Ramos (cell line): ENCODE results near the gene SURF6.
"Not testable (repeated sequence)": the region's sequence is repeated elsewhere in the genome, so short reads cannot be mapped to it uniquely, and the experiment has no call there.

Experiments used
- in situ Hi-C: fragments of 300-500 bp; cut with MboI; formaldehyde crosslinking; loops from one replicate; pipeline ENCODE4 v1.14.3; 2022; ENCODE audit warnings: low sequenced_read_pairs; ENCODE audit not compliant: unreplicated experiment

The SURF6 gene

DNA sequence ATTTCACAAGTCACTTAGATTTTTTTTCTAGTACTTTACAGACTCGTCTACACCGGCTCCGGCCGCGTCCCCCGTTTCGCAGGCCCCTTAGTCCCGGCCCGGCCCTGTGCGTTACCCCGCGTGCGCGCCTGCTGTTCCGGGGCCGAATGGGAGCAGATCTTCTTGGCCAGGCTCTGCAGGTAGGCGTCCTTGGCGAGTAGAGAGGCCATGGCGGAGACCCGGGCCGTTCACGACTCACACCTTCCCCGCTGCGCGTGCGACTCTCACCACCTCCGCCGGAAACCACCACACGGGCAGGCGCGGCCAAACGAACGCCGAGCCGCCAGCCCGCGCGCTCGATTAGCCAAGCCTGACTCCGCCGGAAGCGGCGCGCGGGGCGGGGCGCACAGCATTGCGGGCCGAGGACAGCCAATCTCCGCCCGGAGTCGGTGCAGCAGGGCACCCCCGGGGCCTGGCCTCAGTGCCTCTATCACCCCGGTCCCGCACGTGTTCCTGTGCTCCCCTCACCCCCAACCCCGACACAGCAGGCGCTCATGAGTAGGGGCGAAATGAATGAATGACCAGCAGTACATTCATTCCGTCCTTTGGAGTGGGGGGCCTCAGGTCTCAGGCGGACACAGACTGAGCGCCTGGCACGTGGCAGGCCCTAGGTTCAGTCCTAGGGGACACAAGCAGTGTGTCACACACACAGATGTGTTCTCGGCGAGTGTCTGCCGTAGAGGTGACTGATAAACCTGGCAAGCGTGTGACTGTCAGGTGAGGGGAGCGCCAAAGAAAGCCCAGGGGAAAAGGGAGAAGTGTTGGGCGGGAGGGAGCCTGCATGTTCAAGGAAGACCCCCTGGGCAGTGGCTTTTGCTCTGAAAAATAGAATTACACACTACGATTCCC lies at the start of gene SURF6:
Gene SURF6 (minus strand): TSS at position 265 of the 888 bp plus-strand sequence. CDS start 56 bp downstream, at position 209.
- in situ Hi-C loops = no loop called here

DNA sequence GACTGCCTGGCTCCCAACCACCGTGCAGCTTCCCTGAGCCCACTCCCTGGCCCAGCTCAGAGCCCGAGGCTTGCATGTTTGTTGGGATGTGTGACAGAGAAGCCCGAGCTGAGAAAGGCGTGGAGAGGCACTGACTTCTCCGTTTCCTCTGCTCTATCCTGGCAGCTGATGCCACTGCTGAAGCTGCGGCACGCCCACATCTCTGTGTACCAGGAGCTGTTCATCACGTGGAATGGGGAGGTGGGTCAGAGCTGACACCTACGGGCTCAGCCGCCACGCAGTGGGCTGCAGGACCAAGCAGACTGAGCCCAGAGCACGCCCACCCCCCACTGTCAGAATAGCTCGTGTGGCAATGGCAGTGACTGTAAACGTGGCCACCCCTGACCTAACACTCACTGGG lies 49.5 kb upstream of the SURF6 start:
- in situ Hi-C loops = no loop called here

DNA sequence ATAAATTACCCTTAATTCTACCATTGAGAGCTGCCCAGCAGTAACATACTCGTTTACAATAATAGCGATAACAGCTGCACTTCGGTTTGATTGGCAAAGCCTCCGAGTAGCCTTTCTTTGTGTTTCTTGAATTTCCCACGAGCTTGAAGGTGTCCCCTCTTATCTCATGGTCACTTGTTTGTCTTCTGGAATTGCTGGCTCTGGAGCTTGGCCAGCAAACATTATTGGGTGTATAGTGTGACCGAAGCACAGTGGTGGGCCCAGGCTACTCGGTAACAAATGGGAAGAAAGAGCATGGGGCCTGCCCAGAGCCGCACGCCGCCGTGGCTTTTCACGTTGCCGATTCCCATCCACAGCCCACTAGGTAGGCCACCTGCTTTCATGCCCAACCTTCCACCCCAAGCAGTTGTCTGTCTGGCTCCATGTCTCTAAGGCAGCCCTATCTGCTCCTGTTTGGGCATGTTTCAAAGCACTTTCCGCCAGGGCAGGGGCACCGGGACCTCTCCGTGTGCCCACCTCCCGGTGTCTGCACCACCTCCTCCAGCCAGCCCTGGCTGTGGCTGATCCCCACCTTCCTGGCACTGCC lies 48.8 kb upstream of the SURF6 start:
- in situ Hi-C loops = no loop called here

DNA sequence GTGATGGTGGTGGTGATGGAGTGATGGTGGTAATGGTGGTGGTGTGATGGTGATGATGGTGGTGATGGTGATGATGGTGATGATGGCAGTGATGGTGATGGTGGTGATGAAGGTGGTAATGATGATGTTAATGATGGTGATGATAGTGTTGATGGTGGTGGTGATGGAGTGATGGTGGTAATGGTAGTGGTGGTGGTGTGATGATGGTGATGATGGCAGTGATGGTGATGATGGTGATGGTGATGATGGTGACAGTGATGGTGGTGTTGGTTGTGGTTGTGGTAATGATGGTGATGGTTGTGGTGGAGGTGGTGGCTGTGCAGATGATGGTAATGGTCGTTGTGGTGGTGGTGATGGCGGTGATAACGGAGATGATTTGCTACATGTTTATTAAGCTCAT lies 47.5 kb upstream of the SURF6 start:
- in situ Hi-C loops = no loop called here

DNA sequence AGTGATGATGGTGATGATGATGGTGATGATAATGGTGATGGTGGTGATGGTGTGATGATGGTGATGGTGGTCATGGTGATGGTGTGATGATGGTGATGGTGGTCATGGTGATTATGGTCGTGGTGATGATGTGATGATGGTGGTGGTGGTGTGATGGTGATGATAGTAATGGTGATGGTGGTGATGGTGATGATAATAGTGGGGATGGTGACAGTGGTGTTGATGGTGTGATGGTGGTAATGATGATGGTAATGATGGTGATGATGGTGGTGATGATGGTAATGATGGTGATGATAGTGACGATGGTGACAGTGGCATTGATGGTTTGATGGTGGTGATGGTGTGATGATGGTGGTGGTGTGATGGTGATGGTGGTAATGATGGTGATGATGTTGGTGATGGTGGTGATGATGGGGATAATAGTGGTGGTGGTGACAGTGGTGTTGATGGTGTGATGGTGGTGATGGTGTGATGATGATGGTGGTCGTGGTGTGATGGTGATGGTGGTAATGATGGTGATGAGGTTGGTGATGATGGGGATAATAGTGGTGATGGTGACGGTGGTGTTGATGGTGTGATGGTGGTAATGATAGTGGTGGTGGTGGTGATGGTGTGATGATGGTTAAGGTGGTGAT lies 46.6 kb upstream of the SURF6 start:
- in situ Hi-C loops = no loop called here

DNA sequence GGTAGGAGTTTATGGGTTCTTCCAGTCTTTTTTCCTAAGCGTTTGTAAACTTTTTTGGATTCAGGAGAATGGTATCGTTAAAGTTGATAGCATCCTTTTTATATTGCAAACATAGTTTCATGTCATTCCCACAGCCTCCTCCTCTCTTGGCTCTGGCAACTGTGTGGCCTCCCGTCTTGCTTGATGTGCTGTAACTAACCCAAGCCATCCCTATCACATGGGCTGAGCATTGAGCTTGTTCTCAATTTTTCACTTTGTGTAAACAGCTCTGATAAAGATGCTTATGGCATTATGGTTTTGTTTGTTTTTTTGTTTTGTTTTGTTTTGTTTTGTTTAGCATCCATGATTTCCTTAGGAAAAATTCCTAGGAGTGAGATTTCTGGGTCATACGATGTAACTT lies 44.7 kb upstream of the SURF6 start:
- in situ Hi-C loops = no loop called here

DNA sequence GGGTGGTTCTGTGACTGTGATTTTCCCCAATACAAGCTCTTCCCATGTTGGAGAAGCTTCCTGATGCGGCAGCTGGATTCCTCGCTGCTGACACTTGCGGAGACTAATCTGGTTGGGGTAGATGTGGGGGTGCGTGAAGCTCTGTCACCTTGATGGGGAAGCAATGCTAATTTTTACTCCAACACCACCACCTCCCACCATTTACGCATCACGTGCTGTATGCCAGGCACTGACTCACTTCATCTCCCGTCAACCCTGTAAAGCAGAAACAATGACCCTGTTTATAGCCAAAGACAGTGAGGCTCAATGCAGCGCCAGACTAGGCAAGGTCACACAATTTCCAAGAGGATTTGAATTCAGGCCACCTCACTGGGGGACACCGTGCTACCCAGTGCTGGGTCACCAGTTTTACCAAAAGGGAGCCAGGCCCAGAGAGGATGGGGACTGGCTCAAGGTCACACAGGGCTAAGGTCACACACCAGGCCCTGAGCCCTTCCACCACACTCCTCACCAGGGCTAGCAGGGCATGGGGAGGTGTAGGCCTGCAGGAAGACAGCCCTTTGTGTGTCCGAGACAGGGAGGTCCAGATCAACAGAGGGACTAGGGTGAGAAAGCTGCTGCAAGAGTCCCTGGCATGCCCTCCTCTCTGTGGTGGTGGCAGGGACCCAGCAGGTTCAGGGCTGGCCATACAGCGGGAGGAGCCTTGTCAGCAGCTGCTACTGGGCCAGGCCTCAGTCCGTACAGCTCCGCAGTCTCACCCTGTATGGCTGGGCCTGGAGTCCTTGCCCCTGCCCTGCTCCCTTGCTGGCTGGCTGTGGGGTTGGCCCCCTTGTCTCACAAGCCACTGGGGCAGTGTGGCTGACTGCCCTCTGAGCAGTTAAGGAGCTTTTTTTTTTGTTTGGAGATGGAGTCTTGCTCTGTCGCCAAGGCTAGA lies 43.4 kb upstream of the SURF6 start:
- in situ Hi-C loops = no loop called here

DNA sequence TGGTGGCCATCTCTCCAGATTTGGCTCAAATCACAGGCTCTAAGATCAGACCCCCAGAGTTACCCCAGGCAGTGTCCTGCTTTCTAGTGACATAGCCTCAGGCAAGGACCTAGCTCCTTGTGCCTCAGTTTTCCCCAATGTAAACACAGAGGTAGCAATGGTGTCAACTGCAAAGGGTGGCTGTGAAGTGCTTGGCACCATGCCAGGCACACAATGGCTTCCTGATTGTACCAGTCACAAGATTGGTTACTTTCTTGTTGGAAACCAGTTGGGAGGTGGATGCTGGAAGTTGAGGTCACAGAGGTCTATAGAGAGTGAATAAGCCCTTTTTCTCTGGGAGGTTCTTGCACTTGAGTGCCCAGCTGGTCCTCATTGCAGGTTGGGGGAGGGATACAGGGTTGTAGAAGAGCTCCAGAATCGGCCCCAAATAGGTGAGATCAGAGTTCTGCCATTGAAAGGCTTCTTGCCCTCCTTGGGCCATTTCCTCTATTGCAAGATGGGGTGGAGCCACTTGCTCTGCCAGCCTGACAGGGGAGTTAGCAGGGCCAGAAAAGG lies 42.5 kb upstream of the SURF6 start:
- in situ Hi-C loops = no loop called here

DNA sequence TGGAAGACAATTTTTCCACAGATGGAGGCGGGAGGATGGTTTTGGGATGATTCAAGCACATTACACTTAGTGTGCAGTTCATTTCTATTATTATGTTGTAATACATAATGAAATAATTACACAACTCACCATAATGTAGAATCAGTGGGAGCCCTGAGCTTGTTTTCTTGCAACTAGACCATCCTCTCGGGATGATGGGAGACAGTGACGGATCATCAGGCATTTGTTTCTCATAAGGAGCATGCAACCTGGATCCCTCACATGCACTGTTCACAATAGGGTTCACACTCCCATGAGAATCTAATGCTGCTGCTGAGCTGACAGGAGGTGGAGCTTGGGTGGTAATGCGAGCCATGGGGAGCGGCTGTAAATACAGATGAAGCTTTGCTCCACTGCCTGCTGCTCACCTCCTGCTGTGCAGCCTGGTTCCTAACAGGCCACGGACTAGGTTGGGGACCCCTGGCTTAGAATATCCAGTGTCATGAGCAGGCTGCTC lies 41.8 kb upstream of the SURF6 start:
- in situ Hi-C loops = no loop called here

DNA sequence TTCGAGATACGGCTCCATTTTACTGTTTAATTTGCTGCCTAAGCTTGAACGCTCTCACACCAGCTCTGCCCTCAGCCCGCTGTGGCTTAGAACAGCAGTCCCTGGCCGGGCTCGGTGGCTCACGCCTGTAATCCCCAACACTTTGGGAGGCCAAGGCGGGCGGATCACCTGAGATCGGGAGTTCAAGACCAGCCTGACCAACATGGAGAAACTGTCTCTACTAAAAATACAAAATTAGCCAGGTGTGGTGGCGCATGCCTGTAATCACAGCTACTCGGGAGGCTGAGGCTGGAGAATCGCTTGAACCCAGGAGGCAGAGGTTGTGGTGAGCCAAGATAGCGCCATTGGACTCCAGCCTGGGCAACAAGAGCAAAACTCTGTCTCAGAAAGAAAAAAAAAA lies 41.3 kb upstream of the SURF6 start:
- in situ Hi-C loops = not testable (repeated sequence)

DNA sequence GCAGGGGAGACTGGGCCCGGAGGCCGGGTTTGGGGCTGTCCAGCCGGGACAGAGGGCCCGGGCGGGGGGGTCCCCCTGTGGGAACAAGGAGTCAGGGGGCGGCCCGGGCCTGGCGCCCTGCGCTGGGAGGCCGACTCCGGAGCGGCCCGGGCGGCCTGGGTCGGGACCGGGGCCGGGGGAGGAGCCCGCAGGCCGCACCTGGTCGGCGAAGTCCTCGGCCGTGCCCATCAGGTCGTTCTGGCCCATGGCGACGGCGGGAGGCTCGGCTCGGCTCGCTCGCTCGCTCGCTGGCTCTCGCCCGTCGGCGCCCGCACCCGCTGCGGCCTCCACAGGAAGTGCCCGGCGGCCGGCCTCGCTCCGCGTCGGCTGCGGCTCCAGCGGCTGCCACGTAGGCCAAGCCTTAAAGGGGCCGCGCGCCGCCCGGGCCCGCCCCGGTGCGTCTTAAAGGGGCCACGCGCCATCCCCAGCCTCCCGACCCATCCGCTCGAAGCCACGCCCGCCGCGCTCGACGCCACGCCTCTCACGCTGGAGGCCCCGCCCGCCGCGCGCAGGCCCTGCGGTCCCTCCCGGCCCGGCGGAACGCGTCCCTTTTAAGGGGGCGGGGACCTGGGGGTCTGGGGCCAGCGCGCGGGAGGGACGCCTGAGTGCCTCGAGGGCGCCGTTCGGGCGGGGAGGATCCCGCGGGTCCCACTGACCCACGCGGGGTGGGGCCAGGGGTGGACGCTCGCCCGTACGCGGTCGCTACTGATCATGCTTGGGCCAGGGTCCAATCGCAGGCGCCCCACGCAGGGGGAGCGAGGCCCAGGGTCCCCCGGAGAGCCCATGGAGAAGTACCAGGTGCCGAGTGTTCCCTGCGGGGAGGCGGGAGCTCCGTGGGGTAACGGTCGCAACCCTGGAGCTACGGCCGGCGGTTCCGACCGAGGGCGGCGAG lies 40.0 kb upstream of the SURF6 start, which contains the start of the genes STKLD1 and SURF4:
Gene STKLD1 (plus strand): TSS at position 643 of the 931 bp plus-strand sequence. CDS start 108 bp downstream, at position 751.
Gene SURF4 (minus strand): TSS at position 337 of the 931 bp plus-strand sequence. CDS start 91 bp downstream, at position 246.
- in situ Hi-C loops = no loop called here

DNA sequence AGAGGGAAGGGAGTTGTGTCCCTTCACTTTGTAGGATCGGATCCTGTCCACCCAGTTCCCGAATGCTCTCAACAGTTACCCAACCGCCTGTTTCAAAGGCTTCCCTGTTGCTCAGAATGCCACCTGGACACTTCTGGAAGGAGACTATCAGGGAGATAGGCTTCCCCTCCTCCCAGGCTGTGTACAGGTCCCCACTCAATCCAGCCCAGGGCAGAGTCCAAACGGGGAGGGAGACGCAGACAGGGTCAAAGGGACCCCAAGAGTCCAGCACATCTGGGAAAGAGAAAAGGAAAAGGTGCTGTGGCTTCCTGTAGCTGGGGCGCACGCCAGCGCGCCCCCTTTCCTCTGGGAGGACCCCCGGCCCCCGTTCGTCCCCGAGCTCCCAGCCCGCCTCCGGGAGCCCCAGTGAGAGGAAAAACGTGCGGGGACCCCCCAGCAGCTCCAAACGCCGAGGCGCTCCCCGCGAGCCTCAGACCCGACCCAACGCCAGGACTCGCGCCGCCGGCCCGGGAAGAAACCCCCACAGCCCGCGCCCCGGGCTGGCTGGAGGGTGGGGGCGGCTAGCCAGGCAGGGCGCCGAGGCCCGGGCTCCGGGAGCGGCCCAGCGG lies 39.2 kb upstream of the SURF6 start:
- in situ Hi-C loops = no loop called here

DNA sequence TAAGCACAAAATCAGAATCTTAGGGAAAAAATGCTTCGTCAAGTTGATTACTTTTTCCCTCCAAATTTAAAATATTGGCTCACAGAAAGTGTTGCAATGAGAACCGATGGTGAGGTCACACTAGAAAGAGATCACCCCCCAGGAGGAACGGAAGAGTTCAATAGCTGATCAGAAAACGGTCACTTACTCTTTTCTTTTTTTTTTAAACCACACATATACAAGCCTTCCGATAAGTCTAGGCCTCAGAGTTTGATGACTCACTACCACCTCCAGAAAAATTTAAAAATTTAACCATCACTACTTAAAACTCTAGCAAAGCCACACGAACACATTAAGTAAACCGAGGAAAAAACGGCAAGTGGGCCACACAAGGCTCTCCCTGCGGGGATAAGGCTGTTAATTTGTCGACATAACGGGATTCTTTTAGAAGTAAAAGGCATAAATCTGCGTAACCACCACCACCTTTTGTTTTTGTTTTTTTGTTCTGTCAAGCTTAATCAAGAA lies 38.7 kb upstream of the SURF6 start:
- in situ Hi-C loops = no loop called here

DNA sequence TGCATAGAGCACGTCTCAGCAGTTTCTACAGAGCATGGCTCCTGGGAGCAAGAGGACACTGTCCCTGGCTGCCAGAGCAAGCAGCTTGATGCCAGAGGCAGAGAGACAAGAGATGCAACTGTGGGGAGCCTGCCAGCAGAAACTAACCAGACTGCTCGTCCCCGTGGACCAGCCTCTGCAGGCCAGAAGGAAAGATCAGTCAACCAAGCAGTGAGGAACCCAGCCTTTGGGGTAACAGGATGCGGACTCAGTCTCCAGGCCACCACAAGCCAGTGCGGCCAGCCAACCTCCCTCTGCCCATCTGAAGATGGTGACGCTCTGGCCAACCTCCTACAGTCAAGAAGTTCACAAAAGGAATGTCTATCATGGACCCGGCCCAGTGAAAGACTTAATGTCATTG lies 36.2 kb upstream of the SURF6 start:
- in situ Hi-C loops = no loop called here

DNA sequence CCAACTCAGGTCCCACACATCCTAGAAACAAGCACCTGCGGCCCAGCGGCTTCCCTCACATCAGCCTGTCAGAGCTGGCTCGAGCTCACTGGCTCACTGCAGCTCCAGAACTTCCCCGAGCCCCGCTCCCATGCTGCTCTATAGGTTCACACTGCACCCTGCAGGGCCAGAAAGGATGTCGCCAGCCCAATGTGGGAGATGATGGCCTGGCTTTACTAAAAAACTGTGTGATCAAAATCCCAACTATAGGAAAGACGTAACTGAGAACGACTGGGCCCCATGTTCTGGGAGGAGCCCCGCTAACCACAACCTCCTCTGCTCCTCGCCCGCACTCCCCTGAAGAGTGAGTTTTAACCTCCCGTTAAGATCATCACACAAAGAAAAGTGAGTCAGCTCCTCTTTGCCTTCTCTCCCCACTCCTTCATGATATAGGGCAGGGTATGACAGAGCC lies 35.3 kb upstream of the SURF6 start:
- in situ Hi-C loops = no loop called here

DNA sequence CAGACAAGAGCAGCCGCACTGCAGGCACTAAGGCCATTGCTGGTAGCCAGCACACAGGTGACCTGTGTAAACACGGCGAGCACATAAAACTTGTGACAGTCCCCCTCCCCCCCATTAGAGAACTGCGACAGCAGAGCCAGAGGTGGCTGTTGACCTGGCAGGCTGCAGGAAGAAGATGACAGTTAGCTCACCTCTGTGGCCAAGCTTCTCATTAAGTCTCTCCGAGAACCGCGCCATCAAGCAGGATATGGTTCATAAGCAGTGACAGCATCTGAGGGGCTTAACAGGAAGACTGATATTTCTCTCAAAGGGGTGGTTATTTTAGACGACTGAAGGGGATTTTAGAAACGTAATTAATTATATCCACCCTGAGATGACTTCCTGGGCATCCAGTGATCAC lies 34.7 kb upstream of the SURF6 start:
- in situ Hi-C loops = no loop called here

DNA sequence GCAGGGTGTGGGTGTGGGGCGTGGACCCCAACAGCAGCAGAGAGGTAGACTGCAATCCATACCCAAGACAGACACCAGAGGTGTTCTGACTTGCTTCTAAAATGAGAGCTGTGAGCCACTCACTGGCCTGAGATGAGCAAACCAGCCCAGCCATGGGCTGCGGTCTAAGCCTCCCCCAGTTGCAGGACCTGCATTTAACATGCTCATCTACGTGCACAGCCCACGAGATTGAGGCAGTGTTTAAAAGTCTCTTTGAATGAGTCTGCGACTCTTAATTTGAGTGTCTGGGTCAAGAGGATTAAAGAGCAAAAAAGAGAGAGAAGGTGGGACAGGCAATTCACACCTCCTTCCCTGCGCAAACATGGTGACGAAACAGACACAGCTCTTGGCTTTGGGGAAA lies 33.9 kb upstream of the SURF6 start:
- in situ Hi-C loops = no loop called here

DNA sequence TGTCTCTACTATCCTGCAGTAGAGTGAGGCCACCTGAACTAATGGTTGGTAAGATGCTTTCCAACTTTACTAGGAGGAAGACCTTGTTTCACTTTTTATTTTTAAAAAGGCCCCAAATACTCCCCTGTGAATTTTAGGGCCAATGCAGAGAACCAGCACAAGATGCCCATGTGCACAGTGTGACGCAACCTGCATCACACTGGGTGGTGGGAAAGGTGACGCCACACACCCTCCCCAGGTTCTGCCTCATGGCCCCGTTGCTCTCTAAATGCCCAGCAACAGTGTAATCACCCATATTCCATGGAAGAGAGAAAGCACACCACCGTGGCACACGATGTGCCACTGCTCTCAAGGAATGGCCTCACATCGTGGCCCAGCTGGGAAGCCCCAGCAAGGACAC lies 33.4 kb upstream of the SURF6 start:
- in situ Hi-C loops = no loop called here
